Measurements from ENCODE around the gene GRAMD1B.

Gene GRAMD1B

GRCh38 chr11:123640029-123640428 lies 210.0 kb downstream of the GRAMD1B start:
- TF ChIP-seq, protein P1, sequence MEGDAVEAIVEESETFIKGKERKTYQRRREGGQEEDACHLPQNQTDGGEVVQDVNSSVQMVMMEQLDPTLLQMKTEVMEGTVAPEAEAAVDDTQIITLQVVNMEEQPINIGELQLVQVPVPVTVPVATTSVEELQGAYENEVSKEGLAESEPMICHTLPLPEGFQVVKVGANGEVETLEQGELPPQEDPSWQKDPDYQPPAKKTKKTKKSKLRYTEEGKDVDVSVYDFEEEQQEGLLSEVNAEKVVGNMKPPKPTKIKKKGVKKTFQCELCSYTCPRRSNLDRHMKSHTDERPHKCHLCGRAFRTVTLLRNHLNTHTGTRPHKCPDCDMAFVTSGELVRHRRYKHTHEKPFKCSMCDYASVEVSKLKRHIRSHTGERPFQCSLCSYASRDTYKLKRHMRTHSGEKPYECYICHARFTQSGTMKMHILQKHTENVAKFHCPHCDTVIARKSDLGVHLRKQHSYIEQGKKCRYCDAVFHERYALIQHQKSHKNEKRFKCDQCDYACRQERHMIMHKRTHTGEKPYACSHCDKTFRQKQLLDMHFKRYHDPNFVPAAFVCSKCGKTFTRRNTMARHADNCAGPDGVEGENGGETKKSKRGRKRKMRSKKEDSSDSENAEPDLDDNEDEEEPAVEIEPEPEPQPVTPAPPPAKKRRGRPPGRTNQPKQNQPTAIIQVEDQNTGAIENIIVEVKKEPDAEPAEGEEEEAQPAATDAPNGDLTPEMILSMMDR (IDR thresholded peaks at IDR 0.05; ENCODE audit: low read depth, low read length), result no peak
- in situ Hi-C loops (cut with HindIII; ENCODE audit: low sequenced_read_pairs), result no loop called here
- no peak for DNase-seq (ENCODE audit: low read depth, low spot score)
- no peak overlapping the region for H3K4me3 ChIP-seq (ENCODE audit: low read depth, low read length)

DNA sequence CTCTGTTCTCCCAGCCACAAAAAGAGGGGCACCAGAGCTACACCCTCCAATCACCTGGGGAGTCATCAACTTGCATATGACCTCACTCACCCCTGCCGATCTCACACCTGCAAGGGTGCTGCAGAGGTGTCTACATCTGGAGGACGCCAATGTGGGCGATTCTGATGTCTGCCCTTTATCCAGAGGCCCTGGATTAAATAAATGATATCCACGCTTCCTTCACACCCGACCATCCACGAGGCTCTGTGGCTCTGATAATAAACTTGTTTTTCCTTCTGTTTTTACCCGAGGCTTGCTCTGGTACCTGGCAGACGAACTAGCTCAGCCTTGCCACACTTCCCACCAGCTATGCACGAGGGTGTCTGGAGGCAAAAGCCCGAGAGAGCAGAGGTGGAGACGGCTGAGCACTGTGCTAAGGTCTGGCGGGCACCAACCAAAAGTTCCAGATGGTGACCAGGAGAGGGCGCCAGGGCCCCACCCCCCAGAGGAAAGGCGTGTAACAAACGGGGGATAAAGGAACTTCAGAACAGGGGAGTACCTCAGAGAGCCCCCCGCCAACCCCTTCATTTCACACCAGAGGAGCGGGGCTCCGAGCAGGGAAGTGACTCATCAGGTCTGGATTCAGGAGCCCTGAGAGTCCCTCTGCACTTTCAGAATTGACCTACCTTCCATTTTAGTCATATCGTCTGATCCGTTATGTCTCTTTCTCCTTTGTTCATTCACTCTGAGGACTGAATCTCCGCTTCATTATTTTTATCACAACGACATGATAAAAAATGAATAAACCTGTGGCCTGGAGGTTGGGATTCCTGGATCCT lies 210.8 kb downstream of the GRAMD1B start:
- in situ Hi-C loops (cut with HindIII; ENCODE audit: low sequenced_read_pairs), result no loop called here
- peak; percentile 25 for DNase-seq (ENCODE audit: low read depth, low spot score)
- TF ChIP-seq, protein P1 (IDR thresholded peaks at IDR 0.05; ENCODE audit: low read depth, low read length), result peak; percentile 86
- no peak overlapping the region for H3K4me3 ChIP-seq (ENCODE audit: low read depth, low read length)

DNA sequence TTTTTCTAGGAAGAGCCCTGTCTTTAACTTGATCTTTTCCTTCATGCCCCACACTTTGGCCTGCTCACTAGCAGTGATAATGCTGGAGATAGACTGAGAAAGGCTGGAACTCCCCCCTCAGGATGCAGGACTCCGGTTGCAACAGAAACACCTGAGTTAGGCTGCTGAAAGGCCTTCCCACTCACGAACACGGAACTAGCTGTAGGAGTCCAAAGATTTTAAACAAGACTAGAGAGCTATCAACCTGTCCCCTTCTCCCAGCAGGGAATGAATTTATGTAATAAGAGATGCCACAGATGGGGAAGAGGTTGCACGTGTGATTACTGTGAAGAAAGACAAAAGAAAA lies 211.4 kb downstream of the GRAMD1B start:
- H3K4me3 ChIP-seq (ENCODE audit: low read depth, low read length), result no peak overlapping the region
- TF ChIP-seq, protein P1 (IDR thresholded peaks at IDR 0.05; ENCODE audit: low read depth, low read length), result no peak
- in situ Hi-C loops (cut with HindIII; ENCODE audit: low sequenced_read_pairs), result no loop called here
- DNase-seq (ENCODE audit: low read depth, low spot score), result no peak

DNA sequence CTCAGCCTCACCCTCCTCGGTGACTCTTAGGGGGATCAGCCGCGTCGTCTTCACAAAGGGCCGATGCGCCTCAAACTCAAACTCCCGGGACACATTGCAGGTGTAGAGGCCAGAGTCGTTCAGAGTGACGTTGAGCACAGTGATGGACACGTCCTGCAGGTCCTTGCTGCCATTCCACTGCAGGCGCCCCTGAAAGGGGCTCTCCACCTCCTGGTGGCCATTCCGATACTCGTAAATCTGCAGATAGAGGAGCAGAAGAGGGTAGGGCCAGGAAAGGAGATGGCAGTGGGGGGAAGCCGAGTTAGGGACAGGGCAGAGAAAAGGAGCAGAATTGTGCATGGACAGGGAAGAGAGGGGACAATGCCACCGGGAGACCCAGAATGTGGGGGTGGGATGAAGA lies 212.4 kb downstream of the GRAMD1B start:
- in situ Hi-C loops (cut with HindIII; ENCODE audit: low sequenced_read_pairs), result no loop called here
- H3K4me3 ChIP-seq (ENCODE audit: low read depth, low read length), result no peak overlapping the region
- TF ChIP-seq, protein P1 (IDR thresholded peaks at IDR 0.05; ENCODE audit: low read depth, low read length), result no peak
- no peak for DNase-seq (ENCODE audit: low read depth, low spot score)

DNA sequence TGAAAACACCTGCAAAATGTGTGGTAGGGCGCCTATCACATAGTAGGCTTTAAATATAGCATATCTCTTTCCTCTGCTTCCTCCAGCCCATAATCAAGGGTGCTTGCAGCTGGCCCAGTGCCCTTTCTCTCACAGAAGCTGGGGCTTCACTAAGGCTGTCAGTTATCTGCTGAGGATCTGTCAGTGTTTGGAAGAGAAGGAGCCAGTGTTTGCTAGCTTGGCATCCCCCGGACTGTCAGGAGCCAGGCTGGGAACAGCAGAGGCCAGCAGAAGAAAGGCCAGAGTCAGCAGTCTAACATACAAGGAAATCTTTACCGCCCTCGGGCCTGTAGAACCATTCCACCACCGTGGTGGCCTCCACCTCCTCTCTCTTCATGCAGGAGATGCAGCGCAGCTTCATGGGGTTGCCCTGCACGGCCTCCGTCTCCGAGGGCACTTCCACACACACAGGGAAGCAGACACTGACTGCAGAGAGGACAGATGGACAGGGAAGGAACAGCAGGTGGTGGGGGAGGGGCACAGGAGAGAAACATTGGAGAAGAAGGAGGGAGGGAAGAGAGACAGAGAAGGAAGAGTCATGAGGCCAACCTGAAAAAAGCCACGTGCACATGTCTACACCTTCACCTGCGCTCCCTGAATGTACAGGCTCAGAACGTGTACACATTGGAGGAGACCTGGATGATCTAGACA lies 215.4 kb downstream of the GRAMD1B start:
- TF ChIP-seq, protein P1 (IDR thresholded peaks at IDR 0.05; ENCODE audit: low read depth, low read length), result no peak
- DNase-seq (ENCODE audit: low read depth, low spot score), result no peak
- in situ Hi-C loops (cut with HindIII; ENCODE audit: low sequenced_read_pairs), result no loop called here

DNA sequence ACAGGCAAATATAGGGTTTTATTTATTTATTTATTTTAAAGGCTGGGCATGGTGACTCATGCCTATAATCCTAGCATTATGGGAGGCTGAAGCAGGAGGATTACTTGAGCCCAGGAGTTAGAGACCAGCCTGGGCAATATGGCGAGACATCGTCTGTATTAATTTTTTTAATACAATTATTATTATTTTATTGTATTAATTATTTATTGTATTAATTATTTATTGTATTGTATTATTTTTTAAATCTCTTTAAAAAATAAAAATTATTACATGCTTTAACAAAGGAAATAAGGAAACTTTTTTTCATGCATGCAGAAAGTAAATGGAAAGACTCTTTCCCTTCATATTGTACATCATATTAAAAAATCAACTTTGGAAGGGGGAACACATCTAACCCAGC lies 220.8 kb downstream of the GRAMD1B start:
- in situ Hi-C loops (cut with HindIII; ENCODE audit: low sequenced_read_pairs), result no loop called here
- DNase-seq (ENCODE audit: low read depth, low spot score), result no peak
- TF ChIP-seq, protein P1 (IDR thresholded peaks at IDR 0.05; ENCODE audit: low read depth, low read length), result no peak
- no peak overlapping the region for H3K4me3 ChIP-seq (ENCODE audit: low read depth, low read length)

More for the DNA sequence above, 215.4 kb downstream of the GRAMD1B start:
- H3K4me3 ChIP-seq (ENCODE audit: low read depth, low read length), result no peak overlapping the region
